HL-60 (cell line): ENCODE data around the gene SORCS1.

Source experiments
- DNase-seq, 2 experiments: peaks; one replicate each; pipeline ENCODE4 v3.0.0-alpha.2; 2010 to 2020; ENCODE audit warnings: low read depth in 1 of 2, low spot score in 1 of 2
- H3K27ac ChIP-seq: fragments of 250-450 bp; sonication (Bioruptor Pico); replicated peaks from 2 replicates; pipeline ENCODE4 v1.5.1; 2020; ENCODE audit warnings: mild to moderate bottlenecking, moderate library complexity
- H3K27me3 ChIP-seq: fragments of 250-450 bp; sonication (Bioruptor Pico); 2 replicates; pipeline ENCODE4 v1.5.1; 2021; ENCODE audit warnings: mild to moderate bottlenecking, moderate library complexity; ENCODE audit not compliant: insufficient read depth, poor library complexity, severe bottlenecking
- H3K4me3 ChIP-seq: replicated peaks from 2 replicates; pipeline ENCODE4 v1.5.1; 2011; ENCODE audit warnings: mild to moderate bottlenecking, control low read depth, low read length; ENCODE audit not compliant: insufficient read depth
- CTCF ChIP-seq: IDR thresholded peaks from one replicate; pipeline ENCODE4 v1.5.1; 2011; ENCODE audit warnings: low read length, control low read depth, inconsistent platforms; ENCODE audit not compliant: insufficient read depth
- GABPA ChIP-seq: IDR thresholded peaks from 2 replicates; pipeline ENCODE4 v1.6.1; 2012; ENCODE audit warnings: low read depth
- POLR2AphosphoS5 ChIP-seq: IDR thresholded peaks from 2 replicates; pipeline ENCODE4 v1.6.1; 2012; ENCODE audit warnings: low read depth
- SPI1 ChIP-seq: IDR thresholded peaks from 2 replicates; pipeline ENCODE4 v1.6.1; 2012; ENCODE audit warnings: low read depth, mild to moderate bottlenecking, borderline replicate concordance
- TF ChIP-seq, protein P1 (sequence below): IDR thresholded peaks from 2 replicates; pipeline ENCODE4 v1.6.1; 2012; ENCODE audit warnings: low read depth; ENCODE audit not compliant: insufficient replicate concordance

The SORCS1 gene

DNA sequence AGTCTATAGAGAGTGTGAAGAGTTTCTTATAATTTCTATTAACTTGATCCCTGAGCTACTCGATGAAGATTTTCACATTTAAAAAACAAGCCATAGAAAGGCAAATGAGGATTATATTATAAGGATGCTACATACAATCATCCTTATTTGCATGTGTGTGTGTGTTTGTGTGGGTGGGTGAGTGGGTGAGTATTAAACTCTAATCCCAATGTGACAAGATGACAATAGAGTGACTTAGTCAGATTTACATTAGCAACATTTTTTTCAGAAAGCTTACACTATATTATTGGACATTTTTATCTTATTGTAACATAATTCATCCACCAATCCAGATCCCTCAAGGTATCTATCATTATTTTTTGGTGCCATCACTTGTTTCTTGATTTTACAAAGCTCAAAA is 331.7 kb downstream of the SORCS1 start:
- H3K27ac ChIP-seq, result no peak overlapping the region
- TF ChIP-seq GABPA (no peak), SPI1 (no peak), POLR2AphosphoS5 (no peak), CTCF (no peak)
- TF ChIP-seq, protein P1, sequence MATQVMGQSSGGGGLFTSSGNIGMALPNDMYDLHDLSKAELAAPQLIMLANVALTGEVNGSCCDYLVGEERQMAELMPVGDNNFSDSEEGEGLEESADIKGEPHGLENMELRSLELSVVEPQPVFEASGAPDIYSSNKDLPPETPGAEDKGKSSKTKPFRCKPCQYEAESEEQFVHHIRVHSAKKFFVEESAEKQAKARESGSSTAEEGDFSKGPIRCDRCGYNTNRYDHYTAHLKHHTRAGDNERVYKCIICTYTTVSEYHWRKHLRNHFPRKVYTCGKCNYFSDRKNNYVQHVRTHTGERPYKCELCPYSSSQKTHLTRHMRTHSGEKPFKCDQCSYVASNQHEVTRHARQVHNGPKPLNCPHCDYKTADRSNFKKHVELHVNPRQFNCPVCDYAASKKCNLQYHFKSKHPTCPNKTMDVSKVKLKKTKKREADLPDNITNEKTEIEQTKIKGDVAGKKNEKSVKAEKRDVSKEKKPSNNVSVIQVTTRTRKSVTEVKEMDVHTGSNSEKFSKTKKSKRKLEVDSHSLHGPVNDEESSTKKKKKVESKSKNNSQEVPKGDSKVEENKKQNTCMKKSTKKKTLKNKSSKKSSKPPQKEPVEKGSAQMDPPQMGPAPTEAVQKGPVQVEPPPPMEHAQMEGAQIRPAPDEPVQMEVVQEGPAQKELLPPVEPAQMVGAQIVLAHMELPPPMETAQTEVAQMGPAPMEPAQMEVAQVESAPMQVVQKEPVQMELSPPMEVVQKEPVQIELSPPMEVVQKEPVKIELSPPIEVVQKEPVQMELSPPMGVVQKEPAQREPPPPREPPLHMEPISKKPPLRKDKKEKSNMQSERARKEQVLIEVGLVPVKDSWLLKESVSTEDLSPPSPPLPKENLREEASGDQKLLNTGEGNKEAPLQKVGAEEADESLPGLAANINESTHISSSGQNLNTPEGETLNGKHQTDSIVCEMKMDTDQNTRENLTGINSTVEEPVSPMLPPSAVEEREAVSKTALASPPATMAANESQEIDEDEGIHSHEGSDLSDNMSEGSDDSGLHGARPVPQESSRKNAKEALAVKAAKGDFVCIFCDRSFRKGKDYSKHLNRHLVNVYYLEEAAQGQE, result no peak
- H3K4me3 ChIP-seq, result no peak overlapping the region
- H3K27me3 ChIP-seq, result no peaks in the 10 kb centered on the region
- DNase-seq, result no peak

- H3K4me3 ChIP-seq, result no peak overlapping the region
- TF ChIP-seq GABPA, result no peak
- TF ChIP-seq, protein P1, result no peak
- TF ChIP-seq CTCF, result no peak
- no peak for TF ChIP-seq SPI1
- TF ChIP-seq POLR2AphosphoS5, result no peak
- peak in 1 of 2 experiments; percentile 52 for DNase-seq
- H3K27ac ChIP-seq, result no peak overlapping the region
- H3K27me3 ChIP-seq, result no peaks in the 10 kb centered on the region
These were observed 334.0 kb downstream of the SORCS1 start for GRCh38 chr10:106830471-106830870.

DNA sequence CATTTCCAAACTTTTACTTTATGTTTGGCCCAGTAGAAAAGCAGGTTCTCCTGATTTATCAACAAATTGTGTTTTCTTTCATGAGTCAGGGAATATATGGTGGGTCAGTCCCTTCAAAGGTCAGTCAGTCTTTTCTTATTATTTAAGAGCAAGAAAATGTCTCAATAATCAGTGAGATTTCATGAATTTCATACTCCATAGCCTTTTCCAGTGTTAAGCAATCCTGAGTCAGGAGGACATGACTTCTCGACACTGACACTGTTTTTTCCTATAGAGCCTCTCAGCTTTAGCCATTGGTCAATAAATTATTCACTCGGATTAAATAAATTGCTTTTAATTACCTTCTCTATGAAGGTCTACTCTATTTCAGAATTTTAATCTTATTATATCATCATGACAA is 334.5 kb downstream of the SORCS1 start:
- Histone ChIP-seq H3K27me3 (no peaks in the 10 kb centered on the region), H3K4me3 (no peak overlapping the region), H3K27ac (no peak overlapping the region)
- TF ChIP-seq CTCF (no peak), SPI1 (no peak), POLR2AphosphoS5 (no peak), GABPA (no peak)
- TF ChIP-seq, protein P1, result no peak
- DNase-seq, result no peak
